DMS79 treated with DMSO at 0.1 percent for 48 hours (cell line): ENCODE results near the gene CLEC12A.
"Not testable (repeated sequence)": the region's sequence is repeated elsewhere in the genome, so short reads cannot be mapped to it uniquely, and the experiment has no call there.

Experiments
- DNase-seq: peaks from one replicate; lab custom pipeline; 2025; lab: John Stamatoyannopoulos, UW

CLEC12A gene

GRCh38 chr12:9971181-9971580 lies at the start of gene CLEC12A:
TSS of gene CLEC12A (plus strand) at chr12:9971409. CDS start at chr12:9971597, 188 bp downstream.
- DNase-seq, result no peak

DNA sequence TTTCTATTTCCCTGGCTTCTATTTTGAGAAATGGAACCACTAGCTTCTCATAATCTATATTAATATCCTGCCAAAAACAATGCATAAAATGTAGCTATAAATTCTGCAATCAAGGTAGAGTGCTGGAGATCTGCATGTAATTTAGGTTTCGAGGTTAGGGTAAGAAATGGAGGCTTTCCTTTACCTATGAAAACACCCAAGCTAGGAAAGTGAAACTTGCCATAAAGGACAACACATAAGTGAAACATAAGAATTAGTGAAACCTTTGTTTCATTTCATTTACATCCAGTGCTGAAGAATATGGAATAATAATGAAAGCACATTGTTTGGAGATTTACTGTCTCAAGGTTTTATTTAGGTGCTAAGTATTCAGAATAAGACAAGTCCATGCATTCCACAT lies 48.8 kb upstream of the CLEC12A start:
- no peak for DNase-seq

- DNase-seq, result no peak
Measured at GRCh38 chr12:9925705-9926393, 45.4 kb upstream of the CLEC12A start.

DNA sequence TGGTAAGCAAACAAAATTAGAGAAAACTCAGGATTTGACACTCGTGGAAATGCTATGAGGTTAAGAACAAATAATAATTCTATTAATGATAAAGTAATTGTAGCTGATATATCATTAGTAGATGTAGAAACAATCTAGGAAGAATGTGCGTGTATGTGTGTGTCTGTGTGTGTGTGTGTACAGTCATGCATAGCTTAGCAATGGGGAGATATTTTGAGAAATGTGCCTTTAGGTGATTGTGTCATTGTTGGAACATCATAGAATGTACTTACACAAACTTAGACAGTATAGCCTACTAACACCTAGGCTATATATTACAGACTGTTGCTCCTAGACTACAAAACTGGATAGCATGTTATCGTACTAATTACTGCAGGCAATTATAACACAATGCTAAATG lies 44.3 kb upstream of the CLEC12A start:
- no peak for DNase-seq

DNA sequence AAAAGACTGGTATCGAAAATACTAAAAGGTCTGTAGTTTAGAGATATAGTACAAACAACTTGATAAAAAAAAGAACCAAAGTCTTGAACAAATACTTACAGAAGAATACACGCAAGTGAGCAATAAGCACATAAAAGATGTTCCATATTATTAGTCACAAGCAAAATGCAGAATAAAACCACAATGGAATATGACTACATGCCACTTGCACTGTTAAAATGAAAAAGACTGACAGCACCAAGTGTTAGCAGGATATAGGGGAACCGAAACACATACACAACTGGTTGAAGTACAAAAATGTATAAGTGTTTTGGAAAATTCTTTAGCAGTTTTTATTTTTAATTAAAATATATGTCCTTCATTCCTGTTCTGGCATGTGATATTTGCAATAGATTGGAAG lies 42.6 kb upstream of the CLEC12A start:
- DNase-seq, result no peak

GRCh38 chr12:9931245-9931644 lies 40.0 kb upstream of the CLEC12A start:
- no peak for DNase-seq

GRCh38 chr12:9932270-9932669 lies 38.9 kb upstream of the CLEC12A start, which contains the start of gene CLEC2A:
TSS of gene CLEC2A (minus strand) at chr12:9932370. CDS start at chr12:9932329, 41 bp downstream.
- no peak for DNase-seq

DNA sequence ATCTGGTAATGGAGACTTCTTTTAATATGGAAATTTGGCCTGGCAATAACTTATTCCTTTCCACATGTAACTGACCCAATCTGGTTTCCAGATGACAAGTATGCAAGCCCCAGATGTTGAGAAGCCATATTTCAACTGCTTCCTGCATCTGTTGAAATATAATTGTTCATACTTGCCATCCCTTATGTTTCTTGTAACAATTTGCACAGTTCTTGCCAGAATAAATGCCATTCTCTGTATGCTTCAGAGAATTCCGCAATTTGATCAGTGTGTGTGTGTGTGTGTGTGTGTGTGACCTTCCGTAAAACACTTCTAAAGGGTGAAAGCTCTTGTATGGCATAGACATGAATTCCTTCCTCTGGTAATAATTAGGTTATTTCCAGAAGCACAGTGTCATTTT lies 37.3 kb upstream of the CLEC12A start:
- no peak for DNase-seq

DNA sequence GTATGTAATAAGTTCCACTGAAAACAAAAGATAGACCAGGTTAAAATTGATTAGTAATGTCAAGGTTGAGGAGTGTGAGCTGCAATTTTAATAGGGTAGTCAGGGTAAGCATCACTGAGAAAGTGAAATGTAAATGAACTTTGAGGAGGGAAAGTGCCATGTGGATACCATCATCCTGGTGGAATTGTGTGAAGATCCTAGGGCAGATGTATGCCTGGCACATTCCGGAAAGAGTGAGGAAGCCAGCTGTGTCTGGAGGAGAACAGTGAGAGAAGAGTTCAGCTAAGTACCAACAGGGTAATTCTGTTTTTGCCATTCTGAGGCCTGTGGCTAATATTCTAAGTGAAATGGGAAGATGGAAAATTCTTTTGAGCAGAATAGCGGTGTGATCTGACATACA lies 36.2 kb upstream of the CLEC12A start:
- DNase-seq, result no peak

DNA sequence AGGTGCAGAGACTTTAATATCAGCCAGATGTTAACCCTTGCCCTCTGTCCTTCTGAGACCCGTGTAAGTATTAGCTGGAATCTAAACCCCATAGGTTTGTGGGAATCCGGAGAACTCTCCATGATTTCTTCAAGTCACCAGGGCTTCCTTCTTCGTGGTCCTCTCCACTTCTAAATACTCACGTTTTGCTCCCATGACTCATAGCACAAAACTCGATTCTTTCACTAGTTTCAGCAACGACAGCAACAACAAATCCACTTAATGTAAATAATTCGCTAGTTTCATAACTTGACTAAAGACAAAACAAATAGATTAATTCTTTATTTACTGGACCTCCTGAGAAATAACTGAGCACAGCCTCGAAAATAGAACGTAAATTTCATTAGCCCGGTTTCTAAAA lies 34.6 kb upstream of the CLEC12A start:
- DNase-seq, result no peak

- DNase-seq, result no peak
Measured at GRCh38 chr12:9940375-9940774, 30.8 kb upstream of the CLEC12A start.

DNA sequence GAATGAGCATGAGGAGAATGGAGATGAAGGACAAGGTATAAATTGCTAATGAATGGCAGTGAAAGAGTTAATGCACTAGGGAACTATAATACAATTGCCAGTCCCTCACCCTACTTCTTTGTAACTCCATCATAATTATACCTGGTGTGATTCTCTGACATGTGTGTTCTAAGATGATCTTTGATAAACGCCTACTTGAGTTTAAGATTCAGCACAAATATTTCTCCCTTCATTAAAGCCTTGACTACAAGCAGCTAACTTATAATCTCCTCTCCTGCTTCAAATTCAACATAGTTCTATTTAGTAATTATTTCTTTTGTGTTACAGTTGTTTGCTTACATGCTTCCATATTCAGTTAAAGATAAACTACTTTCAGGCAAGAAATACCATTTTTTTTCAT lies 29.4 kb upstream of the CLEC12A start:
- no peak for DNase-seq

DNA sequence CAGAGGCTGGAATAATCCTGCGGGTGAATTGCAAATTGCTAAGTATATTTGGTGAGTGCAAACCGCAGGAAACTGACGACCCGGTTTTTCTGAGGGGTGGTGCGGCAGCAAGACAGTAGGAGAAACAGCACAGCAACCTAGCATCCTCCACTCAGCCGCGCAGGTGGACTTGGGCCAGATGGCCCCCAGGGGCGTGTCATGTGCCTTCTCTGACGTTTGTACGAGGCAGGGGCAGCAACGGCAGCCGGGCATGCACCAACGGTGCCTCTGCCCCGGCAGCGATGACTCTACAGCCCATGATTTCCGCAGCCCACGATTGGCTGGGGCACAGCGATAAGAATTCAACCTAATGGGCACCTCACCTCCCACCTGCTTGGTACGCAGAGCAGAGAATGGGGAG lies 28.0 kb upstream of the CLEC12A start:
- DNase-seq, result no peak

GRCh38 chr12:9944391-9944790 lies 26.8 kb upstream of the CLEC12A start:
- no peak for DNase-seq

GRCh38 chr12:9947674-9948073 lies 23.5 kb upstream of the CLEC12A start:
- no peak for DNase-seq

- DNase-seq, result no peak
Measured at GRCh38 chr12:9948606-9949296, 22.5 kb upstream of the CLEC12A start.

DNA sequence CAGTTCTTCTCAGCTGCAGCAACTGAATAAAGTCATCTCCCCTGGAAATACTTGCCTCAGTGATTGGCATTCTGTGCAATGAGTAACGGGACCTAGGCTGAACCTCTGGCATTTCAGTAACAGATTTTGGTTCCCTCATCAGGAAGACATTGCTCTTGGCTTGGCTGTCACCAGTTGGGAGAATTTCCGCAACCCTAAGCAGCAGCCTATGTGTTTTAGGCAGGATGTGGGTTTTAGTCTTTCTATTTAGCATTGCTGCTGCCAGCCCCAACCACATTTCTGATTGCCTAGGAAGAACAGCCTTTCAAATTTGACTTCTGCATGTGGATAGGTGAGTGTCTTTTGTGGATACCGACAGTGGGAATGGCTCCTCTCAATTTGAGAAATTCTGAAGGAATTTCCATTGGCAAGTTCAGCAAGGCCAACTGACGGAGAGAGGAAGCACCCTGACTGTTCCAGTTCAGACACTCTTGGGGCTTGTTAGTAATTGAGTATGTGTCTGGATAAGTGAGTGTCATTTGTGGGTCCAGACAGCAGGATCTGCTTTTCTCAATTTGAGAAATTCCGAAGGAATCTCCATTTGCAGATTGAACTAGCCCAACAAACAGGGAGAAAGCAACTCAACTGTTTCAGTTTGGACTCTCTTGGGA lies 20.1 kb upstream of the CLEC12A start:
- DNase-seq, result no peak

DNA sequence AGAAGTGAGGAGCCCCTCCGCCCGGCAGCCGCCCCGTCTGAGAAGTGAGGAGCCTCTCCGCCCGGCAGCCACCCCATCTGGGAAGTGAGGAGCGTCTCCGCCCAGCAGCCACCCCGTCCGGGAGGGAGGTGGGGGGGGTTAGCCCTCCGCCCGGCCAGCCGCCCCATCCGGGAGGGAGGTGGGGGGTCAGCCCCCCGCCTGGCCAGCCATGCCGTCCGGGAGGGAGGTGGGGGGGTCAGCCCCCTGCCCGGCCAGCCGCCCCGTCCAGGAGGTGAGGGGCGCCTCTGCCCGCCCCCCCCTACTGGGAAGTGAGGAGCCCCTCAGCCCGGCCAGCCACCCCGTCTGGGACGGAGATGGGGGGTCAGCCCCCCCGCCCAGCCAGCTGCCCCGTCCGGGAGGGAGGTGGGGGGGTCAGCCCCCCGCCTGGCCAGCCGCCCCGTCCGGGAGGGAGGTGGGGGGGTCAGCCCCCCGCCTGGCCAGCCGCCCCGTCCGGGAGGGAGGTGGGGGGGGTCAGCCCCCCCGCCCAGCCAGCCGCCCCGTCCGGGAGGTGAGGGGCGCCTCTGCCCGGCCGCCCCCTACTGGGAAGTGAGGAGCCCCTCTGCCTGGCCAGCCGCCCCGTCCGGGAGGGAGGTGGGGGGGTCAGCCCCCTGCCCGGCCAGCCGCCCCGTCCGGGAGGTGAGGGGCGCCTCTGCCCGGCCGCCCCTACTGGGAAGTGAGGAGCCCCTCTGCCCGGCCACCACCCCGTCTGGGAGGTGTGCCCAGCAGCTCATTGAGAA lies 18.1 kb upstream of the CLEC12A start:
- DNase-seq, result not testable (repeated sequence)

DNA sequence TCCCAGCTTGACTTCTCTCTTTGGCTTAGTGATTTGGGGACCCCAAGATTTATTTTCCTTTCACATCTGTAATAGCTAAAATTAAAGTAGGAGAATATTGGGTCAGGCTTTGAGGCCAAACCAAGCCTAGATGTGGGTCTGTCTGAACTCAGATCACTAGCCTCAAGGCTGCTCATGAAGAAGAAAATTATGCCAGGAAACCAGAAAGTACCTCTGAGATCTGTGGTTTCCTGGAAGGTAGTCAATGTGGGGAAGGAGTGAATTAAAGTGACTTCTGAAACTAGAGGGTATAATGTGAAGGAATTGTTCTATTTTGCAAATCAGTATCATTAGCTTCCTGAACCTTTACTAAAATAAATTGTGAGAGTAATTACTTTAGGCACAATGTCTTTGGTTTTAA lies 13.4 kb upstream of the CLEC12A start:
- DNase-seq, result no peak

DNA sequence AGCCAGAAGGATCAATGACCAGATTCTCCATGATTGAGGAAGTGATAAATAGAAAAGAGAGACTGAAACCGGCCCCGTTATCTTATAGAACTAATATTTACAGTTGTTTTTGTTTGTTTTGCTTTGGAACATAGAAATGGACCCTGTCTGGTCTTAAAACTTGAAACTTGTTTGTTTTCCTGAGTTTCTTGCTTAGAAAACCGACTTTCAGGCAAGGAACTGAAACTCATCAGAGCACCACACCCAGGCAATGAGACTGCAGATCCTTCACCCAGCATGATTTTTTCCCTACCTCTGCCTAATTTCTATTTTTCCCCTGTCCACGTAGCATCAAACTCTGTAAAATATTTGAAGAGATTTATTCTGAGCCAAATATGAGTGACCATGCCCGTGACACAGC lies 10.6 kb upstream of the CLEC12A start:
- no peak for DNase-seq

DNA sequence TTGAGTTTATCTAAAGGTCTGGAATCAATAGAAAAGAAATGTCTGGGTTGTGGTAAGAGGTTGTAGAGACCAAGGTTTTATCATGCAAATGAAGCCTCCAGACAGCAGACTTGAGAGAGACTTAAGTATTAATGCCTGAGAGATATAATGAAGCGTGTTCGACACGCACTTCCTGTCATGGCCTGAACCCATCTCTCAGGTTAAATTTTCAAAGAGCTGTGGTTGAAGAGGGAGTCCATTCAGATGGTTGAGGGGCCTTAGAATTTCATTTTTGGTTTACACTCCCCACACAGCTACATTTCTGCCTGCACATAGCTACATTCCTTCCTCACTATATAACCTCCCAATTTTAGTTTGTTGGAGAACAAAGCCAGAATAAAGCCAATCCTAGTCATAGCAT lies 10.1 kb upstream of the CLEC12A start:
- DNase-seq, result no peak

DNA sequence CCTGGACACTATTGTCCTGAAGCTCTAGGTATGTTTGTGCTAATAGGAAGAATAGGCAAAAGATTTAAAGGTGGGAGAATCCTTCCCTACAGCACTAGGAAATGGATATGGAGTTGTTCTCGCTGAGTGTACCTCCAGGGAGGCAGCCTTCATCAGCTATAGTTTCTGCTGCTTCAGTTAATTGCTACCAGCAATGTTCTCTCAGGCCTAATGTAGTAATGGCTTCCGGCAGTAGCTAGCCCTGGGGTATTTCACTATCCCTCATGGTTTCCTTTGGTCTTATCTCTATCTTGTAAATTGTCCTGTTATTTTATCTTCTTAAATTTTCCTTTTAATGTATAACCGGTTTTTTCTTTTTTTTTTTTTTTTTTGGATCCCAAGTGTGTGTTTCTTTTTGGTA lies 9.3 kb upstream of the CLEC12A start:
- DNase-seq, result no peak

DNA sequence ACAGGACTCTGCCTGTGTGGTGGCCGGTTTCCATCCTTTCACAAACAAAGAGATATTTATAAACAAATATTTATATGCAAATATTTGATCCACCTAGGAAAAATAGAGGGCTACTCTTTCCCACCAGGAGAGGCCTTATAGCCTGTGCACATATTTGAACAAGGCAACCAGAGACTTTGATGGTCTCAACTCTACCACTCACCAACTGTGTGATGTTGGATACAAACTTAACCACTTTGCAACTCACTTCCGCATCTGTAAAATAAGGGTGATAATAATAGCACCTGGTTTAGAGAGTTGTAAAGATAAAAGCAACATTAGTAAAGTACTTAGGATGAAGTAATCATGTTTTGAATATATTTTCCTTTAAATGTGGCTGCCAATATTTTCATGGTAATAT lies 1.5 kb upstream of the CLEC12A start:
- DNase-seq, result no peak
